ENCODE results near the gene TMEM217. TPM values are rescaled to one million over a fixed set of nuclear protein-coding genes. Genes with fewer than 3 reads are reported as not detected.

TMEM217 gene
- total RNA-seq, 1 experiment from 2014 or later = 2.4 TPM

- peaks cover 17% of the 10 kb centered on the region for H3F3A ChIP-seq (ENCODE audit: low read length, unreplicated experiment)
- peak overlapping the region; percentile 93 for H3K27ac ChIP-seq (ENCODE audit: low read length)
- H3K36me3 ChIP-seq (ENCODE audit: low read depth, low read length) = no peaks in the 10 kb centered on the region
- no peak for DNase-seq
- no peak for ATAC-seq
- no peaks in the 10 kb centered on the region for H3K27me3 ChIP-seq (ENCODE audit: low read length)
- H4K20me1 ChIP-seq (ENCODE audit: low read length) = no peaks in the 10 kb centered on the region
- H3K4me3 ChIP-seq (ENCODE audit: low read length) = 0 out of 2 replicates have a peak overlapping the region, but pooled peaks have one; percentile 28
- no peak for TF ChIP-seq CTCF (conservative IDR thresholded peaks at IDR 0.05; ENCODE audit: low read depth, low read length)
- TF ChIP-seq EZH2 (IDR thresholded peaks at IDR 0.05; ENCODE audit: low read length, unreplicated experiment) = no peak
- H3K79me2 ChIP-seq (ENCODE audit: low read length) = no peaks in the 10 kb centered on the region
- H3K4me1 ChIP-seq (ENCODE audit: insufficient read depth, low read length) = peaks cover 36% of the 10 kb centered on the region
- H3K4me2 ChIP-seq (ENCODE audit: low read length) = peak overlapping the region; percentile 65
- CTCF ChIA-PET = no interaction called here
- intact Hi-C loops (cut with micrococcal nuclease) = no loop called here
- peak overlapping the region; percentile 47 for H2AFZ ChIP-seq (ENCODE audit: low read length)
- BruUV-seq (replicated peaks) = no TSS peak
- POLR2A ChIA-PET (ENCODE audit: unreplicated experiment) = interaction anchor here (0.6 kb wide), 1 partner anchor 354 kb away, joined by 16 read pairs; no protein-coding TSS in a partner anchor
- H3K9me3 ChIP-seq (ENCODE audit: low read length) = no peaks in the 10 kb centered on the region
- peak overlapping the region; percentile 26 for H3K9ac ChIP-seq (ENCODE audit: low read length)
- H3K9me2 ChIP-seq (replicated peaks; ENCODE audit: low read length) = no peaks in the 10 kb centered on the region
These were observed 14.7 kb downstream of the TMEM217 start for GRCh38 chr6:37243131-37243815.

GRCh38 chr6:37242429-37243052 lies 15.4 kb downstream of the TMEM217 start:
- no TSS peak for BruUV-seq (replicated peaks)
- intact Hi-C loops (cut with micrococcal nuclease) = no loop called here
- CTCF ChIA-PET = no interaction called here

More at GRCh38 chr6:37242429-37243052, 15.4 kb downstream of the TMEM217 start:
- no peaks in the 10 kb centered on the region for H3K27me3 ChIP-seq (ENCODE audit: low read length)
- DNase-seq (peak; percentile 93), ATAC-seq (peak; percentile 88)
- peak overlapping the region; percentile 93 for H3K27ac ChIP-seq (ENCODE audit: low read length)
- peaks cover 17% of the 10 kb centered on the region for H3F3A ChIP-seq (ENCODE audit: low read length, unreplicated experiment)
- TF ChIP-seq EZH2 (IDR thresholded peaks at IDR 0.05; ENCODE audit: low read length, unreplicated experiment) (no peak), CTCF (conservative IDR thresholded peaks at IDR 0.05; ENCODE audit: low read depth, low read length) (no peak), EZH2phosphoT487 (IDR thresholded peaks at IDR 0.05; ENCODE audit: borderline replicate concordance, low read length) (no peak)
- H4K20me1 ChIP-seq (ENCODE audit: low read length) = no peaks in the 10 kb centered on the region
- peak overlapping the region; percentile 38 for H3K9ac ChIP-seq (ENCODE audit: low read length)
- no peaks in the 10 kb centered on the region for H3K36me3 ChIP-seq (ENCODE audit: low read depth, low read length)
- H3K79me2 ChIP-seq (ENCODE audit: low read length) = no peaks in the 10 kb centered on the region
- H3K9me3 ChIP-seq (ENCODE audit: low read length) = no peaks in the 10 kb centered on the region
- peak overlapping the region; percentile 65 for H3K4me2 ChIP-seq (ENCODE audit: low read length)
- POLR2A ChIA-PET (ENCODE audit: unreplicated experiment) = interaction anchor here (0.6 kb wide), 2 partner anchors 225 to 353 kb away, joined by 3 to 16 read pairs; no protein-coding TSS in a partner anchor
- peak overlapping the region; percentile 47 for H2AFZ ChIP-seq (ENCODE audit: low read length)
- H3K4me3 ChIP-seq (ENCODE audit: low read length) = 0 out of 2 replicates have a peak overlapping the region, but pooled peaks have one; percentile 28
- H3K4me1 ChIP-seq (ENCODE audit: insufficient read depth, low read length) = peaks cover 36% of the 10 kb centered on the region
- H3K9me2 ChIP-seq (replicated peaks; ENCODE audit: low read length) = no peaks in the 10 kb centered on the region
